ENCODE results near the gene PKHD1. TPM values are rescaled to one million over a fixed set of nuclear protein-coding genes. Genes with fewer than 3 reads are reported as not detected.

PKHD1 gene
- total RNA-seq, 1 experiment from 2014 or later = not detected

DNA sequence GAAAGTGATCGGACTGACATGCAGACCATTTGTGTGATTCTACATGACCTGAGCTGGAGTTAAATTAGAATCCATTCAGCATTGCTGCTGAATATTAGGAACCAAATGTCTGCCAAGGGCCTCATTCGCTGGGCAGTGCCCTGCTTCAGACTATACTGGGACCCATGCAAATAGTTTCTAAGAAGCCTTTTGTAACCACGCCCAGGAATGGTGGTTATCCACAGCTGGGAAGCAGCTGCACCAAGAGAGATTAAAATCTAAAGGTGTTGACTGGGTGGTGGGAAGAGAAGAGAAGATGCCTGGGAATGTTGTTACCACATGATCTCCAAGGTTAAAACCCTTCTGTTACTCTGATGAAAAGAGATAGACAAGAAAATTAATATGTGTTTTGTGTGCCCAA is 156.8 kb downstream of the PKHD1 start:
- ChIA-PET POLR2A (no interaction called here), CTCF (no interaction called here)
- DNase-seq (ENCODE audit: low read depth, low spot score) (no peak), ATAC-seq (no peak)
- BruUV-seq (replicated peaks) = no TSS peak
- in situ Hi-C loops (cut with HindIII; ENCODE audit: low pct_unique_long_range_greater_than_20kb, low sequenced_read_pairs) = no loop called here
- Histone ChIP-seq H3K36me3 (ENCODE audit: control insufficient read depth, insufficient read depth, low read length) (no peaks in the 10 kb centered on the region), H3K27ac (ENCODE audit: low read length) (no peak overlapping the region), H3K9me3 (ENCODE audit: control insufficient read depth, insufficient read depth, low read depth, low read length) (no peaks in the 10 kb centered on the region), H3K4me1 (ENCODE audit: control insufficient read depth, insufficient read depth, low read length) (no peaks in the 10 kb centered on the region), H3K4me3 (ENCODE audit: low read depth in 2 of 2, low read length in 2 of 2) (no peak overlapping the region), H3K27me3 (ENCODE audit: control insufficient read depth, insufficient read depth, low read length) (no peaks in the 10 kb centered on the region)
- TF ChIP-seq SIN3A (IDR thresholded peaks at IDR 0.05; ENCODE audit: borderline replicate concordance, insufficient read depth, low read depth, low read length) (no peak), POLR2AphosphoS5 (IDR thresholded peaks at IDR 0.05; ENCODE audit: low read depth, low read length) (no peak), TCF7L2 (IDR thresholded peaks at IDR 0.05; ENCODE audit: low read depth, low read length) (no peak), CTCF (IDR thresholded peaks at IDR 0.05) (no peak)
- TF ChIP-seq, protein P1, sequence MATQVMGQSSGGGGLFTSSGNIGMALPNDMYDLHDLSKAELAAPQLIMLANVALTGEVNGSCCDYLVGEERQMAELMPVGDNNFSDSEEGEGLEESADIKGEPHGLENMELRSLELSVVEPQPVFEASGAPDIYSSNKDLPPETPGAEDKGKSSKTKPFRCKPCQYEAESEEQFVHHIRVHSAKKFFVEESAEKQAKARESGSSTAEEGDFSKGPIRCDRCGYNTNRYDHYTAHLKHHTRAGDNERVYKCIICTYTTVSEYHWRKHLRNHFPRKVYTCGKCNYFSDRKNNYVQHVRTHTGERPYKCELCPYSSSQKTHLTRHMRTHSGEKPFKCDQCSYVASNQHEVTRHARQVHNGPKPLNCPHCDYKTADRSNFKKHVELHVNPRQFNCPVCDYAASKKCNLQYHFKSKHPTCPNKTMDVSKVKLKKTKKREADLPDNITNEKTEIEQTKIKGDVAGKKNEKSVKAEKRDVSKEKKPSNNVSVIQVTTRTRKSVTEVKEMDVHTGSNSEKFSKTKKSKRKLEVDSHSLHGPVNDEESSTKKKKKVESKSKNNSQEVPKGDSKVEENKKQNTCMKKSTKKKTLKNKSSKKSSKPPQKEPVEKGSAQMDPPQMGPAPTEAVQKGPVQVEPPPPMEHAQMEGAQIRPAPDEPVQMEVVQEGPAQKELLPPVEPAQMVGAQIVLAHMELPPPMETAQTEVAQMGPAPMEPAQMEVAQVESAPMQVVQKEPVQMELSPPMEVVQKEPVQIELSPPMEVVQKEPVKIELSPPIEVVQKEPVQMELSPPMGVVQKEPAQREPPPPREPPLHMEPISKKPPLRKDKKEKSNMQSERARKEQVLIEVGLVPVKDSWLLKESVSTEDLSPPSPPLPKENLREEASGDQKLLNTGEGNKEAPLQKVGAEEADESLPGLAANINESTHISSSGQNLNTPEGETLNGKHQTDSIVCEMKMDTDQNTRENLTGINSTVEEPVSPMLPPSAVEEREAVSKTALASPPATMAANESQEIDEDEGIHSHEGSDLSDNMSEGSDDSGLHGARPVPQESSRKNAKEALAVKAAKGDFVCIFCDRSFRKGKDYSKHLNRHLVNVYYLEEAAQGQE (IDR thresholded peaks at IDR 0.05; ENCODE audit: insufficient read depth in 1 of 2, low read depth in 2 of 2, low read length in 1 of 2) = no peak
- intact Hi-C loops (cut with micrococcal nuclease; ENCODE audit: unreplicated experiment) = no loop called here

GRCh38 chr6:51929934-51930574 is 157.4 kb downstream of the PKHD1 start:
- ChIA-PET CTCF (no interaction called here), POLR2A (no interaction called here)
- no peak overlapping the region for H3K4me3 ChIP-seq (ENCODE audit: low read depth in 2 of 2, low read length in 2 of 2)
- intact Hi-C loops (cut with micrococcal nuclease; ENCODE audit: unreplicated experiment) = no loop called here
- DNase-seq (ENCODE audit: low read depth, low spot score) (no peak), ATAC-seq (no peak)
- H3K27me3 ChIP-seq (ENCODE audit: control insufficient read depth, insufficient read depth, low read length) = no peaks in the 10 kb centered on the region
- H3K4me1 ChIP-seq (ENCODE audit: control insufficient read depth, insufficient read depth, low read length) = no peaks in the 10 kb centered on the region
- no peaks in the 10 kb centered on the region for H3K36me3 ChIP-seq (ENCODE audit: control insufficient read depth, insufficient read depth, low read length)
- no TSS peak for BruUV-seq (replicated peaks)
- in situ Hi-C loops (cut with HindIII; ENCODE audit: low pct_unique_long_range_greater_than_20kb, low sequenced_read_pairs) = no loop called here
- no peak overlapping the region for H3K27ac ChIP-seq (ENCODE audit: low read length)
- no peaks in the 10 kb centered on the region for H3K9me3 ChIP-seq (ENCODE audit: control insufficient read depth, insufficient read depth, low read depth, low read length)
- TF ChIP-seq TCF7L2 (IDR thresholded peaks at IDR 0.05; ENCODE audit: low read depth, low read length) (no peak), CTCF (IDR thresholded peaks at IDR 0.05) (no peak), POLR2AphosphoS5 (IDR thresholded peaks at IDR 0.05; ENCODE audit: low read depth, low read length) (no peak), SIN3A (IDR thresholded peaks at IDR 0.05; ENCODE audit: borderline replicate concordance, insufficient read depth, low read depth, low read length) (no peak)
- TF ChIP-seq, protein P1 (IDR thresholded peaks at IDR 0.05; ENCODE audit: insufficient read depth in 1 of 2, low read depth in 2 of 2, low read length in 1 of 2) = no peak
